NCI-H774 (cell line): ENCODE data around the gene INO80.

Experiments
- DNase-seq: peaks from one replicate; lab custom pipeline; 2025; lab: John Stamatoyannopoulos, UW

The INO80 gene

DNA sequence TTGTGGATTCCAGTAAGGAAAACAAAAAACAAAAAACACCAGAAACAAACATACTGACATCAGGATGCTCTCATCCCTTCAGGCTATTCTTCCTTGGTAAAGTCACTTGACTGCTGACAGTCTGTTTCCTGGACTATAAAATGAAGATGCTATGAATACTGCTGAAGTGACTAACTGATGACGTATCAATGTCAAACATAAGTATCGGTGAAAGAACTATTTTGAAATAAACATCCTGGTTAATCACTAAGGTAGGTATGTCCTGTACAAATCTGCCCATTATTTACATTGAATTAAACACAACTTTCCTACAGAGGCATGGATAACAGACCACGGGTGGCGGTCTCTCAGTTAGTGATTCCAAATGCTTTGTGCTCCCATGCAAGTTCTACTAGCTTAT, 116.9 kb downstream of the INO80 start:
- DNase-seq = no peak

- no peak for DNase-seq
Observed at GRCh38 chr15:40995656-40996055, 120.4 kb downstream of the INO80 start.

GRCh38 chr15:40992825-40993224, 123.3 kb downstream of the INO80 start:
- no peak for DNase-seq

DNA sequence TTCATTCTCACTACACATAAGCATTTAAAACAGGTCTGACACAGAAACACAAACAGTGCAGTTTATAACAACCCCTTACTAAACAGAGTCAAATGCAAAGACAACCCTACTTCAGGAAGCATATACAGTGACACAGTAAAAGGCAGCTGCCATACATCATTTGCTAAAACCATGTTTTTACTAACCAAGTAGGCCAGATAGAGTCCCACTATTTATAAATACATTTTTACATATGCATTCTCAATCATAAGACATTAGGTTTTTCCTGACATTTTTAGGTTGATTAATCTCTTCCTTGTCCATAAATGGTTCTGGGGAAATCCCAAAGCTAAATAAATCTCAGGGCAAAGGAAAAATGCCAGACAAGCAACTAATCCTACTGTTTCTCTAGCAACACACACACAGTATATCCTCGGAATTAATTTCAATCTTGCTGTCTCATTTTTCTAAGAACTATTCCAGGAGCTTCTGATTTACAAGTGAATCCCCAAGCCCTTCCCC, 123.8 kb downstream of the INO80 start:
- DNase-seq = no peak

DNA sequence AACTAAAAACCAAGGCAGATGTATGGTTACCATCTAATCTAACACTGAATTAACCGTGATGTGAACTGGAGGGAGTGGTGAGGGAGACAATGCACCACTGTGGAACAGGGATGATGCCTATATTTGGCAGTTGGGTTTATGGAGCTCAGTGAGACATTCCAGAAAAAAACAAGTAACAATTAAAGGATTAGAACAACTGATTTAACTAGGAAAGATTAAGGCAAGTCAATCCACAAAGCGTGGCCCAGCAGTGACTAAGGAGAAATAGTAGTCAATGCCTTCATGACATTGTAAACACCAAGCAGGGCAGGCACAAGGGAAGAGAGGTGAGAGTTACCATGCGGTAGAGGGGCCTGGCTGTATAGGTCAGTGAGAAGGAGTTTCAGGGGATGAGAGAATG, 124.7 kb downstream of the INO80 start:
- no peak for DNase-seq

GRCh38 chr15:40990789-40991188, 125.3 kb downstream of the INO80 start:
- DNase-seq = no peak

DNA sequence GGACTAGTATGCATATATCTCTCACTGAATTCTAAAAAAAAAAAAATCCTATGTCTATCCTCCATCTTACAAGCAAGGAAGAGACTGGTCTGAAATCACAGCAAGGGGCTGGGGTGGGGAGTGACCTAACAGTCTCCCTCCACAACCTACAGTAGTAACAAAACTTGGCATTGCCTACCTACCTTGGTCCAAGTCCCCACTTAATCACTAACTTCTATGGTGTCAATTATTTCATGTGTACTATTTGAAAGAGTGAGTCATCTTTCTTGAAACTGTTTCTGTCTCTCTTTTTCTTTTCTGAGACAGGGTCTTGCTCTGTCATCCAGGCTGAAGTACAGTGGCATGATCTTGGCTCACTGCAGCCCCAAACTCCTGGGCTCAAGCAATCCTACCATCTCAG, 126.0 kb downstream of the INO80 start:
- no peak for DNase-seq

DNA sequence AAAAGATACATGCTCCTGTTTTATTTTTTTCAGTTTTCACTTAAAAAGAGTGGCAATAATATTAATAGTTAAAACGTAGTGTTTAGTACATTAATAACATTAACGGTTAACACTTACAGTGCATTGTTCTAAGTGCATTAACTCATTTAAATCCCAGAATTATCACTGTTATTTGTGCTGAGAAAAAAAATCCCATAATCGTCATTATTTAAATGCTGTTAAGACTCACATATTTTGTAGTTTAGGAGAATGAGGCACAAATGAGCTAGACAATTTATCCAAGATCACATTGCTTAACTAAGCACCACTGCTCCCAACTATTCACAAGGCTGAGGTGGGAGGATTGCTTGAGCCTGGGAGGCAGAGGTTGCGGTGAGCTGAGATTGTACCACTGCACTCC, 127.9 kb downstream of the INO80 start:
- DNase-seq = no peak

- DNase-seq = no peak
Observed at GRCh38 chr15:40986820-40987219, 129.3 kb downstream of the INO80 start.

- no peak for DNase-seq
Observed at GRCh38 chr15:40985541-40986330, 130.3 kb downstream of the INO80 start.

DNA sequence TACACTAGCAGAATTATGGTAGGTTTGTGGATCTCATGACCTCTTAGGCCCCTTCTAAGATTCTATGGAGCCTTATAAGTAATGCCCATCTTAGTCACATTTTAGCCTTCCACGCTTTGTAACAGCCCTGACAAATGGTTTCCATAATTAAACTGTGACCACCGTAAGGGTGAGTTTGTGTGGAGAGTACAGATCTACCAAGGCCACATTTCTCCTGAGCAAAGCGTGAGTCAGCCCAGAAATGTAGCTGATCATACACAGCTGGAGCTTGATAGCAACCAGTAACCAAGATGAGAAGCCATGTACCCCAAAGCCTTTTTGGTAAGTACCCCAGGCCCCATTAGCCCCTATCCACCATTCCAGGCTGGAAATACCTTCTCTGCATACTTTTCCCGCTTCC, 131.1 kb downstream of the INO80 start:
- no peak for DNase-seq

DNA sequence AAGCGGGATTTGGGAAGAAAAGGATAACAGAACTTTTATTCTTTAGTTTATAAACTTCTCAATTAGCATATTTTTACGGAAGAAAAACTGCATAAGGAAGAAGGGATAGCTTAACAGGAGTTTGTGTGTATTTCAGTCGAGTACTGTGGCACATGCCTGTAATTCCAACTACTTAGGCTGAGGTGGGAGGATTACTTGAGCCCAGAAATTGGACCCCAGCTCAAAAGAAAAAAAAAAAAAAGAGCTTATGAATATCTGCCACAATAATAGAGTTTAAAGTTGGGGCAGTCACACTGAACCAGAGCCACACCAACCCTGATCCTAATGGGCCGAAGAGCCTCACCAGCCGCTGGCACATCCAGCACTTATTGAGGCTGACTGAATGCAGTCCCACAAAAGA, 131.7 kb downstream of the INO80 start:
- DNase-seq = no peak

- DNase-seq = no peak
Observed at GRCh38 chr15:40982855-40983254, 133.2 kb downstream of the INO80 start.

GRCh38 chr15:40981186-40981585, 134.9 kb downstream of the INO80 start:
- no peak for DNase-seq

DNA sequence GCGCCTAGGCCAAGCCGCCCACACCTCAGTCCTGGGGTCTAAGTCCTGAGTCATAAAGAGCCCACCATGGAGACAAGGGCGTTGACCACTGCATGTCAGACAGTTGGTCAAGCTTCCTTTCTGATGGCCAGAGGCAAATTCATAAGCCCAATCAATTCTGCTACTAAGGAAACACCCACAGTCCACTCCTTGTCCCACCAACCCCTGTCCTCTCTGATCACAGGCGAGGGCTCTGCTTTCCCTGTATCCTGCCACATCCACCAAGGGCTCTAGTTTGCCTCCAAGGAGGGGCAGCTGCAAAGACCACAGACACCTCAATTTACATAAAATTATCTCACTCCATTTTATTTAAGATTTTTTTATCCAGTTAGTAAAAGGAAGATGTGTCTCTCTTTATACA, 137.5 kb downstream of the INO80 start:
- DNase-seq = no peak

- no peak for DNase-seq
Observed at GRCh38 chr15:40978141-40978540, 137.9 kb downstream of the INO80 start.

GRCh38 chr15:40976819-40977218, 139.3 kb downstream of the INO80 start:
- DNase-seq = no peak

- DNase-seq = no peak
Observed at GRCh38 chr15:40974879-40975278, 141.2 kb downstream of the INO80 start.

DNA sequence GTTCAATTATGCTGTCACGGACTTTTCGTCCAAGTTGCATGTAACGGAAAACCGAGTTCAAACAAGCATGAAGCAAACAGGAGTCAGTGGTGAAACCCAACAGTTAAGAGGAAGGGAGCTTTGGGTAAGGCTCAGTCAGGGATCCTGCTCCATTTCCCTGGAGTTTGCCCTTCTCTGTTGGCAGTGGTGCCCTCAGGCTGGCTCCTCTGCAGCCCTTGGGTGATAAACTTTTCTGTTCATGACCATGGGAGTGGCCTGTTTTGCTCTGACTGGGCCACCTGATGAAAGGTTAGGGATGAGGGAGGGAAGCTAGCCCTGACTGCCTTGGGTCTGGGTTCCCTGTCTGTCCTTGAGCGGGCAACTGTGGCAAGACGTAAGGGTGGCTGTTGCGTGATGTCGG, 146.7 kb downstream of the INO80 start:
- DNase-seq = no peak

DNA sequence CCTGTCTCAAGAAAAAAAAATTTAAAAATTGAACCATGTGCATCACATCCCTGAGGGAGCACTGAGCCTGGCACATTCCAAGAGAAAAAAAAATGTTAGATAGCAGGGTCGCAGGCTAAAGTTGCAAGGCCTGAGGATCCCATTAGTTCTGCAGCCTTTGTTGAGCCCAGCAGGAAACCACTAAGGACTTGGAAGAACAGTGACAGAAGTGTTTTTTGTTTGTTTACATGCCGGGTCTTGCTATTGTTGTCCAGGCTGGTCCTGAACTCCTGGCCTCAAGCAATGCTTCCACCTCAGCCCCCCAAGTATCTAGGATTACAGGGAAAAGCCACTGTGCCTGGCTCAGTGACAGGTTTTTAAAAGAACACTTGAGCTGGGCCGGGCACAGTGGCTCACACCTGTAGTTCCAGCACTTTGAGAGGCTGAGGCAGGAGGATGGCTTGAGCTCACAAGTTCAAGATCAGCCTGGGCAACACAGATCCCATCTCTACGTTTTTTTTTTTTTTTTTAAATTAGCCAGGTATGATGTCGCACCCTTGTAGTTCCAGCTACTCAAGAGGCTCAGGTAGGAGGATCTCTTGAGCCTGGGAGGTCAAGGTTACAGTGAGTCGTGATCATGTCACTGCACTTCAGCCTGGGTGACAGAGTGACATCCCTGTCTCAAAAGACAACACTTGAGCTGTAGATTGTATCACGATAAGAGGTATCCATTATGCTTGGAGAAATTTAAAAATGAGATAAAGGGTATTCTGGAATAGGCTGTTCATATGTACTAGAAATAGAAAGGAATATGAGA, 147.6 kb downstream of the INO80 start:
- no peak for DNase-seq

DNA sequence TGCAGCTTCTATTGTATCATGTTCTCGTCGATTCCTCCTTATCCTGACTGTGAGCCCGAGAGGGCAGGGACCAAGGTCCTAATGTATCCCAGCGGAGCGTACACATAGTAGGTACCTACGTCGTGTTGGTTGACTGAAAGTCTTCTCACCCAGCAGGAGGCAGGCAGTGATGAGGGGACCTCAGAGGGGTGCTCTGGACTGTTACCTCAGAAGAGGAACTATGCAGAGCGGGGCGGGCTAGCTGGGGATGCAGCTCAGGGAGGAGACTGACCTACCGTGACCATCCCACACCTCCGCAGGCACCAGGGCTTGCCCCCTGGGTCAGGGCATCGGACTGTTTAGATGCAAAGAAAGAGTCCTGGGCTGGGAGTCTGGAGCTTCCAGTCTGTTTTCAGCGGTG, 151.4 kb downstream of the INO80 start:
- no peak for DNase-seq

- no peak for DNase-seq
Observed at GRCh38 chr15:40964006-40964405, 152.1 kb downstream of the INO80 start.

DNA sequence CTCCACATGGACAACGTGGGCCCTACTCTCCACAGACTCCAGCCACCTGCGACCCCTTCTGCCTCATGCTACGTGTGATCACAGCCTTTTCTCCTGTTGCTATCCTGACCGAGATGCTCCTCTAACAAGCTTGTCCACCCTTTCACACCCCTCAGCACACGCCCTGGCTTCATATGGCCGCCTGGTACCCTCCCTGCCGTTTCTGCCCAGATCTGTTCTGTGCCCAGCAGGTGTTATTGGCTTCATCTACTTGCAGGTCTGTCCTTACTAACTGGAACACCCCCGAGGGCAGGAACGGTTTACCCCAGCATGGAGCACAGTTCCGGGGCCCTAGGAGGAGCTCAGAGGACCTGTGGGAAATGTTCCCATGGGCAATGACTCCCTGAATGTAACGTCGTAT, 152.9 kb downstream of the INO80 start:
- no peak for DNase-seq
